Body of pancreas (tissue), 4 donors: ENCODE results near the gene CAMK1G. TPM values are rescaled to one million over a fixed set of nuclear protein-coding genes. Genes with fewer than 3 reads are reported as not detected.
A peak's percentile ranks its signal among the peaks of the same experiment; 100 is the strongest.

Experiments
- ATAC-seq: fragments of 150-250 bp; one replicate; pipeline ENCODE4 v1.9.1; 2016
- DNase-seq, 4 donors: peaks; one replicate each; pipeline ENCODE4 v3.0.0-alpha.2; 2019
- H3K27ac ChIP-seq, 4 donors: fragments of 200-600 bp; sonication (generic); 1 replicate in 3 of 4; 2 replicates in 1 of 4; pipeline versions ENCODE4 v1.5.1 to v1.6.1; 2016 to 2019; ENCODE audit warnings: mild to moderate bottlenecking in 1 of 4, mixed read lengths in 1 of 4, moderate library complexity in 1 of 4
- H3K27me3 ChIP-seq, 2 donors: fragments of 200-600 bp; sonication (generic); one replicate each; pipeline ENCODE4 v1.6.0; 2016; ENCODE audit warnings: mild to moderate bottlenecking in 1 of 2
- H3K36me3 ChIP-seq, 2 donors: fragments of 200-600 bp; sonication (generic); replicated peaks in 1 of 2; 2 replicates each; pipeline ENCODE4 v1.5.1; 2016; ENCODE audit warnings: low read depth in 2 of 2; ENCODE audit not compliant: insufficient read depth in 1 of 2
- H3K4me1 ChIP-seq: fragments of 200-600 bp; sonication (generic); one replicate; pipeline ENCODE4 v1.6.0; 2016
- H3K4me3 ChIP-seq, 2 donors: fragments of 200-600 bp; sonication (generic); 1 replicate in 1 of 2; 2 replicates in 1 of 2; pipeline ENCODE4 v1.5.1; 2016 to 2019
- H3K9me3 ChIP-seq, 3 donors: fragments of 200-600 bp; sonication (generic); 1 replicate in 2 of 3; 2 replicates in 1 of 3; pipeline ENCODE4 v1.5.1; 2016
- CTCF ChIP-seq, 7 experiments: fragments of 450-650 bp in 4 of 7; fragments of 200-600 bp in 3 of 7; sonication (generic) in 3 of 7; IDR thresholded peaks; one replicate each; pipeline ENCODE4 v1.5.1; 2016 to 2019; ENCODE audit warnings: antibody characterized with exemption in 7 of 7
- POLR2A ChIP-seq, 3 donors: fragments of 450-650 bp; IDR thresholded peaks; one replicate each; pipeline ENCODE4 v1.6.1; 2016; ENCODE audit warnings: antibody characterized with exemption in 3 of 3, mild to moderate bottlenecking in 2 of 3
- WGBS, 2 donors: methylation state at CpG; one replicate each; pipeline ENCODE4 v1.1.5; 2017; 5-methylcytosine and 5-hydroxymethylcytosine counted together
- intact Hi-C: fragments of 100-400 bp; cut with DNase I; formaldehyde crosslinking; loops from one replicate; pipeline ENCODE4 v1.15.1; 2023
- total RNA-seq, 2 donors: library from RNA; depleted of rRNA; stranded (reverse); fragments of >200 nt; gene quantifications; one replicate each; pipeline ENCODE4 v1.1.0, GENCODE V29; 2016

Gene CAMK1G
- total RNA-seq, 2 donors from 2014 or later = 0.33 TPM; not detected in 1

GRCh38 chr1:209652873-209653401 lies 69.4 kb downstream of the CAMK1G start:
- intact Hi-C loops = no loop called here
- ATAC-seq (peak; percentile 95), DNase-seq (peak; percentile 98 to 100 (median 99))
- H3K27ac ChIP-seq = peak overlapping the region; percentile 80 to 91 (median 86)
- no peaks in the 10 kb centered on the region for H3K9me3 ChIP-seq
- no peaks in the 10 kb centered on the region for H3K36me3 ChIP-seq
- H3K4me3 ChIP-seq = no peak overlapping the region
- 8 to 21% methylated on average over 2 to 3 of the region's 3 CpGs for WGBS, 2 donors
- H3K27me3 ChIP-seq = no peaks in the 10 kb centered on the region
- peaks cover 86% of the 10 kb centered on the region for H3K4me1 ChIP-seq
- TF ChIP-seq POLR2A (IDR thresholded peaks at IDR 0.05) (peak in 2 of 3 donors; percentile 23 to 27), CTCF (IDR thresholded peaks at IDR 0.05) (peak in 1 of 7 experiments; percentile 9)

- H3K27ac ChIP-seq = peak overlapping the region; percentile 80 to 91 (median 86)
- H3K27me3 ChIP-seq = no peaks in the 10 kb centered on the region
- TF ChIP-seq CTCF (IDR thresholded peaks at IDR 0.05) (no peak), POLR2A (IDR thresholded peaks at IDR 0.05) (peak in 2 of 3 donors; percentile 28 to 52)
- H3K9me3 ChIP-seq = no peaks in the 10 kb centered on the region
- H3K4me3 ChIP-seq = no peak overlapping the region
- 12 to 39% methylated on average over 7 of the region's 7 CpGs for WGBS, 2 donors
- DNase-seq (peak; percentile 65 to 85 (median 82)), ATAC-seq (peak; percentile 72)
- intact Hi-C loops = no loop called here
- no peaks in the 10 kb centered on the region for H3K36me3 ChIP-seq
- peaks cover 79% of the 10 kb centered on the region for H3K4me1 ChIP-seq
These were observed 70.4 kb downstream of the CAMK1G start for GRCh38 chr1:209653915-209654351.

GRCh38 chr1:209655411-209656231 lies 72.1 kb downstream of the CAMK1G start:
- Histone ChIP-seq H3K4me1 (peaks cover 66% of the 10 kb centered on the region), H3K4me3 (no peak overlapping the region), H3K27ac (peak overlapping the region; percentile 80 to 91 (median 86)), H3K36me3 (no peaks in the 10 kb centered on the region), H3K9me3 (no peaks in the 10 kb centered on the region), H3K27me3 (no peaks in the 10 kb centered on the region)
- intact Hi-C loops = no loop called here
- DNase-seq (peak; percentile 47 to 86 (median 60)), ATAC-seq (no peak)
- TF ChIP-seq CTCF (IDR thresholded peaks at IDR 0.05) (no peak), POLR2A (IDR thresholded peaks at IDR 0.05) (no peak)
- 57 to 62% methylated on average over 9 of the region's 9 CpGs for WGBS, 2 donors

DNA sequence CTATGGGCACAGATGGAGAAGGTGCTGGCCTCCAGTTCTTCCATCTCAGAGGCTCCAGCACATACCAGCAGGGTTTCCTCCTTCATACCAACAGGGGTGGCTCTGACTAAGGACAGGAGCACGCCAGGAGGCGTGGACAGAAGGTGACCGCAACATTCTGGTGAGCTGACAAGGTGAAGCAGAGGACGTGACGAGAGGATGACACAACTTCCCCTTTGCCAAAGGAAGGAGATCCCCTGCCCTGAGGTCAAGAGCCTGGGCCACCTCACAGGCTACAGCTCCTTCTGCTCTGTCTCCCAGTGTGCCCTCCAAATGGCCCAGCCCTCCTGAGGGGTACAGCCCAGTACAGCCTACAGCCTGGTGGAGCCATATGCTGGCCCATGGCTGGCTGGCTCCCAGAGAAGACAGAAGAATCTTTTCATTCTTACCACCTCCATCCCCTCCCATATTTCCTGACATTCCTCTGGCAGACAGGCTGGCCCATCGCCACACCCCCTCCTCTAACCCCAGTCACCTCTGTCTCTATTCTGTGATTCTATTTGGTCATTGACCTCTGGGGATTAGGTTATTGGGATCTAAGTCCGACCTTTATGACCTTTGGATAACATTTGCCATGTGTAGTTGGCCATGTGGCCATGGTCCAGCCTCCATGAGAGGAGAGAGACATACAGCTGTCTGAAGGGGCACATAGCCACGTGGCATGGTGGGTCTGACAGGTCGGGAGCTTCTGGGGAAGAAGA lies 73.8 kb downstream of the CAMK1G start:
- H3K27me3 ChIP-seq = no peaks in the 10 kb centered on the region
- no peak for ATAC-seq
- 72 to 95% methylated on average over 9 of the region's 9 CpGs for WGBS, 2 donors

More for the DNA sequence above, 73.8 kb downstream of the CAMK1G start:
- intact Hi-C loops = no loop called here
- Histone ChIP-seq H3K27ac (no peak overlapping the region), H3K36me3 (no peaks in the 10 kb centered on the region), H3K4me1 (peaks cover 50% of the 10 kb centered on the region), H3K9me3 (no peaks in the 10 kb centered on the region), H3K4me3 (no peak overlapping the region)
- TF ChIP-seq CTCF (IDR thresholded peaks at IDR 0.05) (no peak), POLR2A (IDR thresholded peaks at IDR 0.05) (no peak)
- no peak for DNase-seq
